Measurements from ENCODE around the gene AKR7A3. TPM values are rescaled to one million over a fixed set of nuclear protein-coding genes. Genes with fewer than 3 reads are reported as not detected.

Gene AKR7A3
- total and polyA plus RNA-seq, 9 of the 15 experiments (the other 6 are each of a cell fraction or from before 2014, with no cell fraction given), result 0.04 to 1.5 (median 0.44) TPM; not detected in 1

GRCh38 chr1:19300211-19300610 lies 11.6 kb upstream of the AKR7A3 start (continued):
- TF ChIP-seq, protein P1, sequence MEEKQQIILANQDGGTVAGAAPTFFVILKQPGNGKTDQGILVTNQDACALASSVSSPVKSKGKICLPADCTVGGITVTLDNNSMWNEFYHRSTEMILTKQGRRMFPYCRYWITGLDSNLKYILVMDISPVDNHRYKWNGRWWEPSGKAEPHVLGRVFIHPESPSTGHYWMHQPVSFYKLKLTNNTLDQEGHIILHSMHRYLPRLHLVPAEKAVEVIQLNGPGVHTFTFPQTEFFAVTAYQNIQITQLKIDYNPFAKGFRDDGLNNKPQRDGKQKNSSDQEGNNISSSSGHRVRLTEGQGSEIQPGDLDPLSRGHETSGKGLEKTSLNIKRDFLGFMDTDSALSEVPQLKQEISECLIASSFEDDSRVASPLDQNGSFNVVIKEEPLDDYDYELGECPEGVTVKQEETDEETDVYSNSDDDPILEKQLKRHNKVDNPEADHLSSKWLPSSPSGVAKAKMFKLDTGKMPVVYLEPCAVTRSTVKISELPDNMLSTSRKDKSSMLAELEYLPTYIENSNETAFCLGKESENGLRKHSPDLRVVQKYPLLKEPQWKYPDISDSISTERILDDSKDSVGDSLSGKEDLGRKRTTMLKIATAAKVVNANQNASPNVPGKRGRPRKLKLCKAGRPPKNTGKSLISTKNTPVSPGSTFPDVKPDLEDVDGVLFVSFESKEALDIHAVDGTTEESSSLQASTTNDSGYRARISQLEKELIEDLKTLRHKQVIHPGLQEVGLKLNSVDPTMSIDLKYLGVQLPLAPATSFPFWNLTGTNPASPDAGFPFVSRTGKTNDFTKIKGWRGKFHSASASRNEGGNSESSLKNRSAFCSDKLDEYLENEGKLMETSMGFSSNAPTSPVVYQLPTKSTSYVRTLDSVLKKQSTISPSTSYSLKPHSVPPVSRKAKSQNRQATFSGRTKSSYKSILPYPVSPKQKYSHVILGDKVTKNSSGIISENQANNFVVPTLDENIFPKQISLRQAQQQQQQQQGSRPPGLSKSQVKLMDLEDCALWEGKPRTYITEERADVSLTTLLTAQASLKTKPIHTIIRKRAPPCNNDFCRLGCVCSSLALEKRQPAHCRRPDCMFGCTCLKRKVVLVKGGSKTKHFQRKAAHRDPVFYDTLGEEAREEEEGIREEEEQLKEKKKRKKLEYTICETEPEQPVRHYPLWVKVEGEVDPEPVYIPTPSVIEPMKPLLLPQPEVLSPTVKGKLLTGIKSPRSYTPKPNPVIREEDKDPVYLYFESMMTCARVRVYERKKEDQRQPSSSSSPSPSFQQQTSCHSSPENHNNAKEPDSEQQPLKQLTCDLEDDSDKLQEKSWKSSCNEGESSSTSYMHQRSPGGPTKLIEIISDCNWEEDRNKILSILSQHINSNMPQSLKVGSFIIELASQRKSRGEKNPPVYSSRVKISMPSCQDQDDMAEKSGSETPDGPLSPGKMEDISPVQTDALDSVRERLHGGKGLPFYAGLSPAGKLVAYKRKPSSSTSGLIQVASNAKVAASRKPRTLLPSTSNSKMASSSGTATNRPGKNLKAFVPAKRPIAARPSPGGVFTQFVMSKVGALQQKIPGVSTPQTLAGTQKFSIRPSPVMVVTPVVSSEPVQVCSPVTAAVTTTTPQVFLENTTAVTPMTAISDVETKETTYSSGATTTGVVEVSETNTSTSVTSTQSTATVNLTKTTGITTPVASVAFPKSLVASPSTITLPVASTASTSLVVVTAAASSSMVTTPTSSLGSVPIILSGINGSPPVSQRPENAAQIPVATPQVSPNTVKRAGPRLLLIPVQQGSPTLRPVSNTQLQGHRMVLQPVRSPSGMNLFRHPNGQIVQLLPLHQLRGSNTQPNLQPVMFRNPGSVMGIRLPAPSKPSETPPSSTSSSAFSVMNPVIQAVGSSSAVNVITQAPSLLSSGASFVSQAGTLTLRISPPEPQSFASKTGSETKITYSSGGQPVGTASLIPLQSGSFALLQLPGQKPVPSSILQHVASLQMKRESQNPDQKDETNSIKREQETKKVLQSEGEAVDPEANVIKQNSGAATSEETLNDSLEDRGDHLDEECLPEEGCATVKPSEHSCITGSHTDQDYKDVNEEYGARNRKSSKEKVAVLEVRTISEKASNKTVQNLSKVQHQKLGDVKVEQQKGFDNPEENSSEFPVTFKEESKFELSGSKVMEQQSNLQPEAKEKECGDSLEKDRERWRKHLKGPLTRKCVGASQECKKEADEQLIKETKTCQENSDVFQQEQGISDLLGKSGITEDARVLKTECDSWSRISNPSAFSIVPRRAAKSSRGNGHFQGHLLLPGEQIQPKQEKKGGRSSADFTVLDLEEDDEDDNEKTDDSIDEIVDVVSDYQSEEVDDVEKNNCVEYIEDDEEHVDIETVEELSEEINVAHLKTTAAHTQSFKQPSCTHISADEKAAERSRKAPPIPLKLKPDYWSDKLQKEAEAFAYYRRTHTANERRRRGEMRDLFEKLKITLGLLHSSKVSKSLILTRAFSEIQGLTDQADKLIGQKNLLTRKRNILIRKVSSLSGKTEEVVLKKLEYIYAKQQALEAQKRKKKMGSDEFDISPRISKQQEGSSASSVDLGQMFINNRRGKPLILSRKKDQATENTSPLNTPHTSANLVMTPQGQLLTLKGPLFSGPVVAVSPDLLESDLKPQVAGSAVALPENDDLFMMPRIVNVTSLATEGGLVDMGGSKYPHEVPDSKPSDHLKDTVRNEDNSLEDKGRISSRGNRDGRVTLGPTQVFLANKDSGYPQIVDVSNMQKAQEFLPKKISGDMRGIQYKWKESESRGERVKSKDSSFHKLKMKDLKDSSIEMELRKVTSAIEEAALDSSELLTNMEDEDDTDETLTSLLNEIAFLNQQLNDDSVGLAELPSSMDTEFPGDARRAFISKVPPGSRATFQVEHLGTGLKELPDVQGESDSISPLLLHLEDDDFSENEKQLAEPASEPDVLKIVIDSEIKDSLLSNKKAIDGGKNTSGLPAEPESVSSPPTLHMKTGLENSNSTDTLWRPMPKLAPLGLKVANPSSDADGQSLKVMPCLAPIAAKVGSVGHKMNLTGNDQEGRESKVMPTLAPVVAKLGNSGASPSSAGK (IDR thresholded peaks at IDR 0.05), result peak; percentile 93
- peak; percentile 83 for TF ChIP-seq TOE1 (IDR thresholded peaks at IDR 0.05; ENCODE audit: borderline replicate concordance)
- TF ChIP-seq TOE1 (CRISPR knock-in tag; IDR thresholded peaks at IDR 0.05; ENCODE audit: borderline replicate concordance, low read depth), result no peak
- TF ChIP-seq ZNF592 (IDR thresholded peaks at IDR 0.05), result 0 out of 2 replicates have a peak, but pooled peaks have one; percentile 49
- TF ChIP-seq MYC (IDR thresholded peaks at IDR 0.05; ENCODE audit: low read depth, low read length), result peak; percentile 87
- no peak for TF ChIP-seq MYC (CRISPR knock-in tag; IDR thresholded peaks at IDR 0.05; ENCODE audit: borderline replicate concordance, low read depth)
- TF ChIP-seq MNT (conservative IDR thresholded peaks at IDR 0.05), result peak; percentile 82 to 85
- peak; percentile 29; the same call in 1 of the 2 replicates for TF ChIP-seq TEAD4 (IDR thresholded peaks at IDR 0.05; ENCODE audit: low read length)
- TF ChIP-seq TEAD4 (CRISPR knock-in tag; IDR thresholded peaks at IDR 0.05; ENCODE audit: borderline replicate concordance), result no peak

All from K562 (cell line).